HEK293 (cell line): ENCODE results near the gene PLEKHM1.

Experiments used
- CTCF ChIA-PET: fragments of 350-600 bp; formaldehyde crosslinking; extraction: SDS; loops from one replicate; lab custom pipeline; 2021; ENCODE audit warnings: antibody characterized with exemption; lab: Yijun Ruan, JAX
- POLR2A ChIA-PET: fragments of 300-600 bp; formaldehyde crosslinking; extraction: SDS; loops from one replicate; lab custom pipeline; 2020; ENCODE audit warnings: antibody characterized with exemption, inconsistent platforms; lab: Yijun Ruan, JAX
- H3K27ac ChIP-seq: fragments of 200-500 bp; sonication (Bioruptor generic); 2 replicates; pipeline ENCODE4 v1.5.1; 2014; ENCODE audit warnings: low read depth, low read length, control low read depth, inconsistent platforms; ENCODE audit errors: extremely low read depth
- H3K36me3 ChIP-seq, 2 experiments: fragments of 200-500 bp in 1 of 2; sonication (Bioruptor generic) in 1 of 2; 1 replicate in 1 of 2; 2 replicates in 1 of 2; pipeline ENCODE4 v1.5.1; 2014 to 2017; ENCODE audit warnings: inconsistent platforms in 2 of 2, low read length in 2 of 2; ENCODE audit not compliant: control insufficient read depth in 2 of 2, insufficient read depth in 1 of 2
- H3K4me1 ChIP-seq: fragments of 200-500 bp; sonication (Bioruptor generic); 2 replicates; pipeline ENCODE4 v1.5.1; 2014; ENCODE audit warnings: mild to moderate bottlenecking, low read length, inconsistent platforms; ENCODE audit not compliant: control insufficient read depth, insufficient read depth
- H3K4me3 ChIP-seq: 2 replicates; pipeline ENCODE4 v1.5.1; 2011; ENCODE audit warnings: low read depth, mild to moderate bottlenecking, control low read depth, low read length, moderate library complexity
- H3K9me3 ChIP-seq: fragments of 200-500 bp; sonication (Bioruptor generic); 2 replicates; pipeline ENCODE4 v1.5.1; 2014; ENCODE audit warnings: low read depth, low read length, inconsistent platforms; ENCODE audit not compliant: control insufficient read depth, insufficient read depth
- HOXD13 ChIP-seq: sonication (generic); formaldehyde crosslinking; IDR thresholded peaks from 2 replicates; pipeline ENCODE4 v1.8.0; 2022; ENCODE audit warnings: missing genetic modification reagents, borderline replicate concordance
- KLF8 ChIP-seq: fragments of 450-650 bp; formaldehyde crosslinking; IDR thresholded peaks from 2 replicates; pipeline ENCODE4 v1.5.1; 2016; ENCODE audit warnings: missing biosample characterization, missing genetic modification characterization
- SALL2 ChIP-seq: fragments of 450-650 bp; formaldehyde crosslinking; IDR thresholded peaks from 2 replicates; pipeline ENCODE4 v1.5.0; 2017; ENCODE audit warnings: missing biosample characterization, mild to moderate bottlenecking, missing genetic modification characterization, borderline replicate concordance
- ZBTB48 ChIP-seq: fragments of 450-650 bp; formaldehyde crosslinking; IDR thresholded peaks from 2 replicates; pipeline ENCODE4 v1.5.1; 2016; ENCODE audit warnings: missing biosample characterization, missing genetic modification characterization
- ZFP37 ChIP-seq: fragments of 450-650 bp; formaldehyde crosslinking; IDR thresholded peaks from 2 replicates; pipeline ENCODE4 v1.5.1; 2016; ENCODE audit warnings: missing biosample characterization, missing genetic modification characterization
- ZIC2 ChIP-seq: fragments of 450-650 bp; formaldehyde crosslinking; IDR thresholded peaks from 2 replicates; pipeline ENCODE4 v1.5.1; 2016; ENCODE audit warnings: missing biosample characterization, missing genetic modification characterization
- ZNF169 ChIP-seq: fragments of 450-650 bp; formaldehyde crosslinking; IDR thresholded peaks from 2 replicates; pipeline ENCODE4 v1.5.1; 2016; ENCODE audit warnings: missing biosample characterization, missing genetic modification characterization
- ZNF26 ChIP-seq: fragments of 450-650 bp; formaldehyde crosslinking; IDR thresholded peaks from 2 replicates; pipeline ENCODE4 v1.5.1; 2016; ENCODE audit warnings: missing biosample characterization, missing genetic modification characterization
- ZNF280C ChIP-seq: fragments of 450-650 bp; formaldehyde crosslinking; IDR thresholded peaks from 2 replicates; pipeline ENCODE4 v1.5.1; 2016; ENCODE audit warnings: missing biosample characterization, missing genetic modification characterization
- ZNF391 ChIP-seq: fragments of 450-650 bp; formaldehyde crosslinking; IDR thresholded peaks from 2 replicates; pipeline ENCODE4 v1.5.1; 2016; ENCODE audit warnings: low read depth, missing biosample characterization, missing genetic modification characterization, borderline replicate concordance
- ZNF571 ChIP-seq: fragments of 450-650 bp; formaldehyde crosslinking; IDR thresholded peaks from 2 replicates; pipeline ENCODE4 v1.5.0; 2017; ENCODE audit warnings: missing biosample characterization, missing genetic modification characterization
- ZNF600 ChIP-seq: fragments of 450-650 bp; formaldehyde crosslinking; IDR thresholded peaks from 2 replicates; pipeline ENCODE4 v1.5.1; 2016; ENCODE audit warnings: missing biosample characterization, missing genetic modification characterization
- ZNF629 ChIP-seq: fragments of 450-650 bp; formaldehyde crosslinking; IDR thresholded peaks from 2 replicates; pipeline ENCODE4 v1.5.1; 2017; ENCODE audit warnings: missing biosample characterization, missing genetic modification characterization
- TF ChIP-seq, protein P1 (sequence below): fragments of 450-650 bp; formaldehyde crosslinking; IDR thresholded peaks from 2 replicates; pipeline ENCODE4 v1.5.1; 2016; ENCODE audit warnings: missing biosample characterization, missing genetic modification characterization
- TF ChIP-seq, protein P2 (sequence below): fragments of 450-650 bp; formaldehyde crosslinking; IDR thresholded peaks from 2 replicates; pipeline ENCODE4 v1.5.1; 2016; ENCODE audit warnings: missing biosample characterization, missing genetic modification characterization, borderline replicate concordance
- TF ChIP-seq, protein P3 (sequence below): fragments of 450-650 bp; formaldehyde crosslinking; IDR thresholded peaks from 2 replicates; pipeline ENCODE4 v1.5.1; 2017; ENCODE audit warnings: missing biosample characterization, missing genetic modification characterization

The PLEKHM1 gene

DNA sequence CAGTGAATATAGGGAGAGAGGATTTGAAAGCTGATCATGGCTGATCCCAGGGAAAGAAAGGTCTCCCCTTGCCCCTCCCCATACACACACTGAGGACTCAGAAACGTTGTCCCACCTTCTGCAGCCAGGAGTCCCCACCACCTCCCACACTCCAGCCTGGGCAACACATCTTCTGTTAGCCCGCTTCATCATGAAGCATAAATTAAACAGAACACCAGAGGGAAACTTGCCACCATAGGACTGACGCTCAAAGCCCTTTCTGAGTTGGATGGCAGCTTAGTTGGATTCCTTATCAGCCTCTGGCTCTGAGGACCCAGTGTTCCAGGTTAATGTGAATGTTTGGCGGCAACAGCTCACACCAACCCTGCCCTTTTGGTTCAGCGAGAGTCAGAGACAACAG lies 91.7 kb downstream of the PLEKHM1 start:
- Histone ChIP-seq H3K36me3 (peaks cover 8 to 81% of the 10 kb centered on the region in 2 experiments; a peak in 2 of 3 replicates), H3K4me1 (no peaks in the 10 kb centered on the region), H3K27ac (no peak overlapping the region), H3K4me3 (no peak overlapping the region), H3K9me3 (no peaks in the 10 kb centered on the region)
- ChIA-PET POLR2A (no interaction called here), CTCF (interaction anchor here (1.0 to 20.6 kb wide), 7 partner anchors 10 to 264 kb away, joined by 3 to 357 read pairs (median 8); partner anchors contain the start of gene ACBD4)
- TF ChIP-seq, protein P1, sequence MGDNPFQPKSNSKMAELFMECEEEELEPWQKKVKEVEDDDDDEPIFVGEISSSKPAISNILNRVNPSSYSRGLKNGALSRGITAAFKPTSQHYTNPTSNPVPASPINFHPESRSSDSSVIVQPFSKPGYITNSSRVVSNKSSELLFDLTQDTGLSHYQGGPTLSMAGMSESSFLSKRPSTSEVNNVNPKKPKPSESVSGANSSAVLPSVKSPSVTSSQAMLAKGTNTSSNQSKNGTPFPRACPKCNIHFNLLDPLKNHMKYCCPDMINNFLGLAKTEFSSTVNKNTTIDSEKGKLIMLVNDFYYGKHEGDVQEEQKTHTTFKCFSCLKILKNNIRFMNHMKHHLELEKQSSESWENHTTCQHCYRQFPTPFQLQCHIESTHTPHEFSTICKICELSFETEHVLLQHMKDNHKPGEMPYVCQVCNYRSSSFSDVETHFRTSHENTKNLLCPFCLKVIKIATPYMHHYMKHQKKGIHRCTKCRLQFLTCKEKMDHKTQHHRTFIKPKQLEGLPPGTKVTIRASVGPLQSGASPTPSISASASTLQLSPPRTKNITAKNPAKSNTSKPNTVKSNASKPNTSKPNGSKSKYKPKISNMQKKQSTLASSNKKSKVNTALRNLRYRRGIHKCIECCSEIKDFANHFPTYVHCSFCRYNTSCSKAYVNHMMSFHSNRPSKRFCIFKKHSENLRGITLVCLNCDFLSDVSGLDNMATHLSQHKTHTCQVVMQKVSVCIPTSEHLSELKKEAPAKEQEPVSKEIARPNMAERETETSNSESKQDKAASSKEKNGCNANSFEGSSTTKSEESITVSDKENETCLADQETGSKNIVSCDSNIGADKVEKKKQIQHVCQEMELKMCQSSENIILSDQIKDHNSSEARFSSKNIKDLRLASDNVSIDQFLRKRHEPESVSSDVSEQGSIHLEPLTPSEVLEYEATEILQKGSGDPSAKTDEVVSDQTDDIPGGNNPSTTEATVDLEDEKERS (tag by site-specific recombination) = no peak
- TF ChIP-seq ZNF169 (tag by site-specific recombination) (no peak), ZFP37 (tag by site-specific recombination) (no peak), ZBTB48 (no peak), ZIC2 (tag by site-specific recombination) (no peak), ZNF571 (tag by site-specific recombination) (no peak), KLF8 (tag by site-specific recombination) (no peak)
- TF ChIP-seq, protein P2, sequence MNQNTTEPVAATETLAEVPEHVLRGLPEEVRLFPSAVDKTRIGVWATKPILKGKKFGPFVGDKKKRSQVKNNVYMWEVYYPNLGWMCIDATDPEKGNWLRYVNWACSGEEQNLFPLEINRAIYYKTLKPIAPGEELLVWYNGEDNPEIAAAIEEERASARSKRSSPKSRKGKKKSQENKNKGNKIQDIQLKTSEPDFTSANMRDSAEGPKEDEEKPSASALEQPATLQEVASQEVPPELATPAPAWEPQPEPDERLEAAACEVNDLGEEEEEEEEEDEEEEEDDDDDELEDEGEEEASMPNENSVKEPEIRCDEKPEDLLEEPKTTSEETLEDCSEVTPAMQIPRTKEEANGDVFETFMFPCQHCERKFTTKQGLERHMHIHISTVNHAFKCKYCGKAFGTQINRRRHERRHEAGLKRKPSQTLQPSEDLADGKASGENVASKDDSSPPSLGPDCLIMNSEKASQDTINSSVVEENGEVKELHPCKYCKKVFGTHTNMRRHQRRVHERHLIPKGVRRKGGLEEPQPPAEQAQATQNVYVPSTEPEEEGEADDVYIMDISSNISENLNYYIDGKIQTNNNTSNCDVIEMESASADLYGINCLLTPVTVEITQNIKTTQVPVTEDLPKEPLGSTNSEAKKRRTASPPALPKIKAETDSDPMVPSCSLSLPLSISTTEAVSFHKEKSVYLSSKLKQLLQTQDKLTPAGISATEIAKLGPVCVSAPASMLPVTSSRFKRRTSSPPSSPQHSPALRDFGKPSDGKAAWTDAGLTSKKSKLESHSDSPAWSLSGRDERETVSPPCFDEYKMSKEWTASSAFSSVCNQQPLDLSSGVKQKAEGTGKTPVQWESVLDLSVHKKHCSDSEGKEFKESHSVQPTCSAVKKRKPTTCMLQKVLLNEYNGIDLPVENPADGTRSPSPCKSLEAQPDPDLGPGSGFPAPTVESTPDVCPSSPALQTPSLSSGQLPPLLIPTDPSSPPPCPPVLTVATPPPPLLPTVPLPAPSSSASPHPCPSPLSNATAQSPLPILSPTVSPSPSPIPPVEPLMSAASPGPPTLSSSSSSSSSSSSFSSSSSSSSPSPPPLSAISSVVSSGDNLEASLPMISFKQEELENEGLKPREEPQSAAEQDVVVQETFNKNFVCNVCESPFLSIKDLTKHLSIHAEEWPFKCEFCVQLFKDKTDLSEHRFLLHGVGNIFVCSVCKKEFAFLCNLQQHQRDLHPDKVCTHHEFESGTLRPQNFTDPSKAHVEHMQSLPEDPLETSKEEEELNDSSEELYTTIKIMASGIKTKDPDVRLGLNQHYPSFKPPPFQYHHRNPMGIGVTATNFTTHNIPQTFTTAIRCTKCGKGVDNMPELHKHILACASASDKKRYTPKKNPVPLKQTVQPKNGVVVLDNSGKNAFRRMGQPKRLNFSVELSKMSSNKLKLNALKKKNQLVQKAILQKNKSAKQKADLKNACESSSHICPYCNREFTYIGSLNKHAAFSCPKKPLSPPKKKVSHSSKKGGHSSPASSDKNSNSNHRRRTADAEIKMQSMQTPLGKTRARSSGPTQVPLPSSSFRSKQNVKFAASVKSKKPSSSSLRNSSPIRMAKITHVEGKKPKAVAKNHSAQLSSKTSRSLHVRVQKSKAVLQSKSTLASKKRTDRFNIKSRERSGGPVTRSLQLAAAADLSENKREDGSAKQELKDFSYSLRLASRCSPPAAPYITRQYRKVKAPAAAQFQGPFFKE (tag by site-specific recombination) = no peak

GRCh38 chr17:45397796-45398195 lies 92.7 kb downstream of the PLEKHM1 start:
- Histone ChIP-seq H3K36me3 (peaks cover 4 to 73% of the 10 kb centered on the region in 2 experiments; a peak in 1 of 3 replicates), H3K4me3 (no peak overlapping the region), H3K27ac (no peak overlapping the region), H3K9me3 (no peaks in the 10 kb centered on the region), H3K4me1 (no peaks in the 10 kb centered on the region)
- ChIA-PET CTCF (interaction anchor here (0.8 to 20.6 kb wide), 7 partner anchors 9 to 263 kb away, joined by 3 to 357 read pairs (median 7); partner anchors contain the start of gene ACBD4), POLR2A (no interaction called here)
- TF ChIP-seq ZNF280C (tag by site-specific recombination) = no peak
- TF ChIP-seq ZNF26 (tag by site-specific recombination) = no peak
- TF ChIP-seq ZNF600 = peak; percentile 31; the same call in 1 of the 2 replicates
- TF ChIP-seq ZNF391 (tag by site-specific recombination) = no peak
- TF ChIP-seq, protein P3, sequence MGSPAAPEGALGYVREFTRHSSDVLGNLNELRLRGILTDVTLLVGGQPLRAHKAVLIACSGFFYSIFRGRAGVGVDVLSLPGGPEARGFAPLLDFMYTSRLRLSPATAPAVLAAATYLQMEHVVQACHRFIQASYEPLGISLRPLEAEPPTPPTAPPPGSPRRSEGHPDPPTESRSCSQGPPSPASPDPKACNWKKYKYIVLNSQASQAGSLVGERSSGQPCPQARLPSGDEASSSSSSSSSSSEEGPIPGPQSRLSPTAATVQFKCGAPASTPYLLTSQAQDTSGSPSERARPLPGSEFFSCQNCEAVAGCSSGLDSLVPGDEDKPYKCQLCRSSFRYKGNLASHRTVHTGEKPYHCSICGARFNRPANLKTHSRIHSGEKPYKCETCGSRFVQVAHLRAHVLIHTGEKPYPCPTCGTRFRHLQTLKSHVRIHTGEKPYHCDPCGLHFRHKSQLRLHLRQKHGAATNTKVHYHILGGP = no peak
- no peak for TF ChIP-seq ZNF629 (tag by site-specific recombination)
- no peak for TF ChIP-seq SALL2 (tag by site-specific recombination)
- TF ChIP-seq HOXD13 (CRISPR knock-in tag) = no peak
